ENCODE measurements around the gene KMT2E. TPM values are rescaled to one million over a fixed set of nuclear protein-coding genes. Genes with fewer than 3 reads are reported as not detected.

Gene KMT2E
- total RNA-seq (2021) (51.4 to 52.3 TPM (median 51.8 TPM) in 3 replicates), Bru-seq, nascent RNA (percentile 93 among the genes with signal in this experiment)
- long read RNA-seq, experiment 1, full-length matches to known transcripts = 4 of 59 reads
- long read RNA-seq, experiment 1, partial matches to known transcripts = 10 of 59 reads
- long read RNA-seq, experiment 1, other reads (novel, unspliced or antisense) = 45 of 59 reads
- long read RNA-seq, experiment 2, partial matches to known transcripts = 10 of 29 reads
- long read RNA-seq, experiment 2, other reads (novel, unspliced or antisense) = 18 of 29 reads
- long read RNA-seq, experiment 3, partial matches to known transcripts = 19 of 82 reads
- long read RNA-seq, experiment 3, other reads (novel, unspliced or antisense) = 61 of 82 reads

DNA sequence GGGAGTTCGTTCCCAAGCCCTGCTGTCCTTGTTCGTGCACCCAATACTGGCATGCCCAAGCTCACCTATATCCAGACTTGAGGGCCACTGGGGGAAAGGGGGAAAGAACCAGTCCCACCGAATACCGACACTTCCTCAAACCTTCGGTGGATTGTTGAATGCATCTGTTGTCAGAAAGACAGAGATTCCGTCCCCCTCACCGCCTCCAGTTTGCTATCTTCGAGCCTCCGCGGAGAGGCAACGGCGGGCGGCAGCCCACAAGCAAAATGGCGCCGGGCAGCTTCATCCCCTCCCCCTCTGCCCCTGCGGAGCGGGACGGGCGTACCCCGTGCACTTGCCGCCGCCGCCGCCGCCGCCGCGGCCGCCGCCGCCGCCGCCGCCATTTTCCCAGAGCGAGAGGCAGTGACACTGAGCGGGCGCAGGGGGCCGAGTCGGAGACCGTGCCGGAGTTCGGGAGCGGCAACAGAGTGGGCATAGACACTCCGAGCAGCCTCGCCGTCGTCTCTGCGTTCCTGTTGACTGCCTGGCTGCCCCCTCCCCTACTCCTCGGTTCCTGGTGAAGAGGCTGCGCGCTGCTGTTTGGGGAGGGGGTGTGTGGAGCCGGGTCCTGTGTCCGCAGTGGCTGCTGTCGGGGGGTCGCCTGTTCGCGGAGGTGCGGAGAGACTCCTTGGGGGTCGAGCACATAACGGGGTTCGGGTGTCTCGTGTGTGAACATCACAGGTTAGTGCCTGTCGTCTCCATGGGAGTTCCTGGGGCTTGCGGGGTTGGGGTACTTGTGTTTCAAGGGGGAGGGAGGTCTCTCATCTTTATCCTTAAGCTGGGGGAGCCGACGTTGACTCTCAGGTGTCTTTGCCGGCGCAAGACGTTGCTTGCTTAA, at the start of gene KMT2E:
Gene KMT2E (plus strand): TSS at position 390 of the 877 bp plus-strand sequence. CDS start 26,748 bp downstream, outside the sequence.
- Mint-ChIP-seq H3K4me1 (peaks cover 42% of the 10 kb centered on the region), H3K27ac (peak within 1 kb of the TSS; percentile 100), H3K27me3 (ENCODE audit: low read depth) (no peaks in the 10 kb centered on the region), H3K4me3 (peak within 1 kb of the TSS; percentile 99), H3K36me3 (peaks cover 23% of the 10 kb centered on the region), H3K9me3 (no peaks in the 10 kb centered on the region)
- CTCF ChIA-PET = interaction anchor here (0.8 to 2.6 kb wide), 4 partner anchors 30 to 518 kb away, joined by 3 to 12 read pairs (median 3); partner anchors contain the start of gene RINT1
- peak; percentile 89 for DNase-seq (ENCODE audit: low spot score)
- TF ChIP-seq, protein P1, sequence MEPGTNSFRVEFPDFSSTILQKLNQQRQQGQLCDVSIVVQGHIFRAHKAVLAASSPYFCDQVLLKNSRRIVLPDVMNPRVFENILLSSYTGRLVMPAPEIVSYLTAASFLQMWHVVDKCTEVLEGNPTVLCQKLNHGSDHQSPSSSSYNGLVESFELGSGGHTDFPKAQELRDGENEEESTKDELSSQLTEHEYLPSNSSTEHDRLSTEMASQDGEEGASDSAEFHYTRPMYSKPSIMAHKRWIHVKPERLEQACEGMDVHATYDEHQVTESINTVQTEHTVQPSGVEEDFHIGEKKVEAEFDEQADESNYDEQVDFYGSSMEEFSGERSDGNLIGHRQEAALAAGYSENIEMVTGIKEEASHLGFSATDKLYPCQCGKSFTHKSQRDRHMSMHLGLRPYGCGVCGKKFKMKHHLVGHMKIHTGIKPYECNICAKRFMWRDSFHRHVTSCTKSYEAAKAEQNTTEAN (CRISPR knock-in tag; IDR thresholded peaks at IDR 0.05) = 0 out of 2 replicates have a peak, but pooled peaks have one; percentile 57
- TF ChIP-seq EMX1 (CRISPR knock-in tag; IDR thresholded peaks at IDR 0.05) (no peak), GTF2I (CRISPR knock-in tag; conservative IDR thresholded peaks at IDR 0.05) (0 out of 2 replicates have a peak, but pooled peaks have one; percentile 4), CREB1 (CRISPR knock-in tag; IDR thresholded peaks at IDR 0.05) (peak; percentile 10; the same call in 1 of the 2 replicates), JUN (CRISPR knock-in tag; IDR thresholded peaks at IDR 0.05) (no peak), SMAD3 (CRISPR knock-in tag; IDR thresholded peaks at IDR 0.05; ENCODE audit: borderline replicate concordance) (peak; percentile 56; the same call in 1 of the 2 replicates), NFATC4 (CRISPR knock-in tag; IDR thresholded peaks at IDR 0.05) (peak; percentile 58; the same call in 1 of the 2 replicates), E2F5 (CRISPR knock-in tag; IDR thresholded peaks at IDR 0.05) (peak; percentile 80), ESRRA (CRISPR knock-in tag; IDR thresholded peaks at IDR 0.05; ENCODE audit: borderline replicate concordance) (0 out of 2 replicates have a peak, but pooled peaks have one; percentile 33), TEAD1 (CRISPR knock-in tag; IDR thresholded peaks at IDR 0.05) (0 out of 2 replicates have a peak, but pooled peaks have one; percentile 39), ZNF671 (CRISPR knock-in tag; IDR thresholded peaks at IDR 0.05) (peak; percentile 68; the same call in 1 of the 2 replicates), CREM (CRISPR knock-in tag; IDR thresholded peaks at IDR 0.05) (0 out of 2 replicates have a peak, but pooled peaks have one; percentile 43), ZNF263 (CRISPR knock-in tag; IDR thresholded peaks at IDR 0.05; ENCODE audit: low read depth) (peak; percentile 65; the same call in 1 of the 2 replicates)
- TF ChIP-seq, protein P2, sequence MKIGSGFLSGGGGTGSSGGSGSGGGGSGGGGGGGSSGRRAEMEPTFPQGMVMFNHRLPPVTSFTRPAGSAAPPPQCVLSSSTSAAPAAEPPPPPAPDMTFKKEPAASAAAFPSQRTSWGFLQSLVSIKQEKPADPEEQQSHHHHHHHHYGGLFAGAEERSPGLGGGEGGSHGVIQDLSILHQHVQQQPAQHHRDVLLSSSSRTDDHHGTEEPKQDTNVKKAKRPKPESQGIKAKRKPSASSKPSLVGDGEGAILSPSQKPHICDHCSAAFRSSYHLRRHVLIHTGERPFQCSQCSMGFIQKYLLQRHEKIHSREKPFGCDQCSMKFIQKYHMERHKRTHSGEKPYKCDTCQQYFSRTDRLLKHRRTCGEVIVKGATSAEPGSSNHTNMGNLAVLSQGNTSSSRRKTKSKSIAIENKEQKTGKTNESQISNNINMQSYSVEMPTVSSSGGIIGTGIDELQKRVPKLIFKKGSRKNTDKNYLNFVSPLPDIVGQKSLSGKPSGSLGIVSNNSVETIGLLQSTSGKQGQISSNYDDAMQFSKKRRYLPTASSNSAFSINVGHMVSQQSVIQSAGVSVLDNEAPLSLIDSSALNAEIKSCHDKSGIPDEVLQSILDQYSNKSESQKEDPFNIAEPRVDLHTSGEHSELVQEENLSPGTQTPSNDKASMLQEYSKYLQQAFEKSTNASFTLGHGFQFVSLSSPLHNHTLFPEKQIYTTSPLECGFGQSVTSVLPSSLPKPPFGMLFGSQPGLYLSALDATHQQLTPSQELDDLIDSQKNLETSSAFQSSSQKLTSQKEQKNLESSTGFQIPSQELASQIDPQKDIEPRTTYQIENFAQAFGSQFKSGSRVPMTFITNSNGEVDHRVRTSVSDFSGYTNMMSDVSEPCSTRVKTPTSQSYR (CRISPR knock-in tag; IDR thresholded peaks at IDR 0.05) = 0 out of 2 replicates have a peak, but pooled peaks have one; percentile 45
- TF ChIP-seq, protein P3, sequence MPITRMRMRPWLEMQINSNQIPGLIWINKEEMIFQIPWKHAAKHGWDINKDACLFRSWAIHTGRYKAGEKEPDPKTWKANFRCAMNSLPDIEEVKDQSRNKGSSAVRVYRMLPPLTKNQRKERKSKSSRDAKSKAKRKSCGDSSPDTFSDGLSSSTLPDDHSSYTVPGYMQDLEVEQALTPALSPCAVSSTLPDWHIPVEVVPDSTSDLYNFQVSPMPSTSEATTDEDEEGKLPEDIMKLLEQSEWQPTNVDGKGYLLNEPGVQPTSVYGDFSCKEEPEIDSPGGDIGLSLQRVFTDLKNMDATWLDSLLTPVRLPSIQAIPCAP (CRISPR knock-in tag; IDR thresholded peaks at IDR 0.05) = no peak
- TF ChIP-seq, protein P4, sequence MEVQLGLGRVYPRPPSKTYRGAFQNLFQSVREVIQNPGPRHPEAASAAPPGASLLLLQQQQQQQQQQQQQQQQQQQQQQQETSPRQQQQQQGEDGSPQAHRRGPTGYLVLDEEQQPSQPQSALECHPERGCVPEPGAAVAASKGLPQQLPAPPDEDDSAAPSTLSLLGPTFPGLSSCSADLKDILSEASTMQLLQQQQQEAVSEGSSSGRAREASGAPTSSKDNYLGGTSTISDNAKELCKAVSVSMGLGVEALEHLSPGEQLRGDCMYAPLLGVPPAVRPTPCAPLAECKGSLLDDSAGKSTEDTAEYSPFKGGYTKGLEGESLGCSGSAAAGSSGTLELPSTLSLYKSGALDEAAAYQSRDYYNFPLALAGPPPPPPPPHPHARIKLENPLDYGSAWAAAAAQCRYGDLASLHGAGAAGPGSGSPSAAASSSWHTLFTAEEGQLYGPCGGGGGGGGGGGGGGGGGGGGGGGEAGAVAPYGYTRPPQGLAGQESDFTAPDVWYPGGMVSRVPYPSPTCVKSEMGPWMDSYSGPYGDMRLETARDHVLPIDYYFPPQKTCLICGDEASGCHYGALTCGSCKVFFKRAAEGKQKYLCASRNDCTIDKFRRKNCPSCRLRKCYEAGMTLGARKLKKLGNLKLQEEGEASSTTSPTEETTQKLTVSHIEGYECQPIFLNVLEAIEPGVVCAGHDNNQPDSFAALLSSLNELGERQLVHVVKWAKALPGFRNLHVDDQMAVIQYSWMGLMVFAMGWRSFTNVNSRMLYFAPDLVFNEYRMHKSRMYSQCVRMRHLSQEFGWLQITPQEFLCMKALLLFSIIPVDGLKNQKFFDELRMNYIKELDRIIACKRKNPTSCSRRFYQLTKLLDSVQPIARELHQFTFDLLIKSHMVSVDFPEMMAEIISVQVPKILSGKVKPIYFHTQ (CRISPR knock-in tag; IDR thresholded peaks at IDR 0.05) = peak; percentile 80; the same call in 1 of the 2 replicates
- peak; percentile 42 for ATAC-seq
- POLR2A ChIA-PET = interaction anchor here (0.5 to 3.1 kb wide), 10 partner anchors 14 to 567 kb away, joined by 3 to 29 read pairs (median 4); partner anchors contain the start of gene EFCAB10
